Smooth muscle cell (in vitro differentiated cells): ENCODE measurements around the gene KLF6. TPM values are rescaled to one million over a fixed set of nuclear protein-coding genes. Genes with fewer than 3 reads are reported as not detected.
A peak's percentile ranks its signal among the peaks of the same experiment; 100 is the strongest.

ENCODE experiments used
- DNase-seq: peaks from one replicate; lab custom pipeline; 2025; ENCODE audit not compliant: unreplicated experiment; lab: John Stamatoyannopoulos, UW
- H2AFZ ChIP-seq: fragments of 200-600 bp; sonication (generic); 2 replicates; pipeline ENCODE4 v1.6.0; 2016; ENCODE audit warnings: antibody characterized with exemption, low read depth, mild to moderate bottlenecking
- H3F3A ChIP-seq: fragments of 200-600 bp; sonication (generic); 2 replicates; pipeline ENCODE4 v1.6.0; 2017; ENCODE audit warnings: antibody characterized with exemption, low read depth
- H3K27ac ChIP-seq: fragments of 200-600 bp; sonication (generic); 2 replicates; pipeline ENCODE4 v1.5.1; 2016; ENCODE audit warnings: low read depth, mild to moderate bottlenecking
- H3K27me3 ChIP-seq: fragments of 200-600 bp; sonication (generic); 2 replicates; pipeline ENCODE4 v1.6.1; 2016; ENCODE audit warnings: low read depth, mild to moderate bottlenecking
- H3K36me3 ChIP-seq: fragments of 200-600 bp; sonication (generic); 2 replicates; pipeline ENCODE4 v1.5.1; 2016; ENCODE audit warnings: low read depth
- H3K4me1 ChIP-seq: fragments of 200-600 bp; sonication (generic); 2 replicates; pipeline ENCODE4 v1.5.1; 2016; ENCODE audit warnings: low read depth
- H3K4me2 ChIP-seq: fragments of 200-600 bp; sonication (generic); 2 replicates; pipeline ENCODE4 v1.6.0; 2016; ENCODE audit warnings: mild to moderate bottlenecking
- H3K4me3 ChIP-seq: fragments of 200-600 bp; sonication (generic); 2 replicates; pipeline ENCODE4 v1.5.1; 2016; ENCODE audit warnings: mild to moderate bottlenecking
- H3K79me2 ChIP-seq: fragments of 200-600 bp; sonication (generic); 2 replicates; pipeline ENCODE4 v1.6.0; 2016; ENCODE audit warnings: low read depth, mild to moderate bottlenecking
- H3K9ac ChIP-seq: fragments of 200-600 bp; sonication (generic); 2 replicates; pipeline ENCODE4 v1.6.0; 2016; ENCODE audit warnings: low read depth
- H3K9me3 ChIP-seq: fragments of 200-600 bp; sonication (generic); replicated peaks from 2 replicates; pipeline ENCODE4 v1.5.1; 2016; ENCODE audit warnings: low read depth
- H4K20me1 ChIP-seq: fragments of 200-600 bp; sonication (generic); 2 replicates; pipeline ENCODE4 v1.6.0; 2016; ENCODE audit warnings: low read depth
- WGBS: methylation state at CpG from one replicate; pipeline ENCODE4 v1.1.7; 2016; ENCODE audit warnings: low lambda C conversion rate; 5-methylcytosine and 5-hydroxymethylcytosine counted together
- polyA plus RNA-seq: library from polyadenylated mRNA; unstranded; fragments of >200 nt; fragmentation: Nextera tagmentation; extraction: Ambion mirVana; gene quantifications from 2 replicates; pipeline ENCODE4 v1.2.1, GENCODE V29; 2016
- total RNA-seq: library from RNA; depleted of rRNA; stranded (reverse); fragments of >200 nt; gene quantifications from 2 replicates; pipeline ENCODE4 v1.2.3, GENCODE V29; 2014
- TF ChIP-seq, protein P1 (sequence below): fragments of 200-600 bp; sonication (generic); IDR thresholded peaks from 2 replicates; pipeline ENCODE4 v1.5.1; 2017; ENCODE audit warnings: borderline replicate concordance, mild to moderate bottlenecking, antibody characterized with exemption; ENCODE audit not compliant: insufficient read depth, poor library complexity, severe bottlenecking

The KLF6 gene
- total and polyA plus RNA-seq, 2 experiments from 2014 or later, result 198 to 519 TPM

DNA sequence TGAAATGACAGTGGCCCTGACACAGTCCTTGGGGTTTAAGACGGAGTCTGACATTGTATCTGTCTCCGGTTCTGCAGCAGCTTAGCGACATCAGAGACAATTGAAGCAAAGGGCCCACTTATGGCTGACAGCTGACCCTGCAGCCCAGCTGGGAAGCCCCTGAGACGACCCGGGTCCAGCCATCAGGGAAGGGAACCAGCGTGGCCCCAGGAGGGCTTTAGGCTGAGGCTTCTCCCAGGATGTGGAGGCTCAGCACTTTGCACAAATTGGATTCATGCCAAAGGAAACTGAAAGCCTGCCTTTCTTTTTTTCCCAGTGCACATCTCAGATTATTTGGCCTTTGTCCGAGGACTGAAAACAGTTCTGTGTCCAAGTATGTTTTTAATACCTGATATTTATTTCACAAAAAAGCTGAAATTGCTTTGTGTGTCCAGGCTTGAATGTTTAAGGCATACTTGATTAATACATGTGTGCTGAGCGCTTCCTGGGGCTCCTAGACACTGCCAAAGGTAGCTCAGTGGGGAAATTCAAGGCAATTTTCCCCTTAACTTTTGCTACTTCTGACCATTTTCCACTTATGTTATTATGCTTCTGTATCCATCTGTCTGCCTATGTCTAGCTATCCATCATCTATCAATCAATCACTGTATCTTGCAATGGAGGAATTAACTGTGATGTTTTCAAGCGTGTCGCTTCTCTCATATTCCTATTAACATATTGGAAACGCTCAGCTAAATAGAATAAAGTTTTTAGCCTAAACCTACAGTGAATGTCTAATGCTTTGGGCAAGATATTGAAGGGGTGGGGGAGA is 34.8 kb downstream of the KLF6 start:
- no peaks in the 10 kb centered on the region for H3K36me3 ChIP-seq
- peaks cover 10% of the 10 kb centered on the region for H3F3A ChIP-seq
- H3K4me2 ChIP-seq, result peak overlapping the region; percentile 73
- H4K20me1 ChIP-seq, result no peaks in the 10 kb centered on the region
- H3K9me3 ChIP-seq, result no peaks in the 10 kb centered on the region
- H3K79me2 ChIP-seq, result no peaks in the 10 kb centered on the region
- peak overlapping the region; percentile 23 for H3K4me3 ChIP-seq
- WGBS, result 44% methylated on average over 11 of the region's 11 CpGs
- H3K9ac ChIP-seq, result peak overlapping the region; percentile 14
- H3K27ac ChIP-seq, result peak overlapping the region; percentile 69
- DNase-seq, result no peak
- TF ChIP-seq, protein P1, sequence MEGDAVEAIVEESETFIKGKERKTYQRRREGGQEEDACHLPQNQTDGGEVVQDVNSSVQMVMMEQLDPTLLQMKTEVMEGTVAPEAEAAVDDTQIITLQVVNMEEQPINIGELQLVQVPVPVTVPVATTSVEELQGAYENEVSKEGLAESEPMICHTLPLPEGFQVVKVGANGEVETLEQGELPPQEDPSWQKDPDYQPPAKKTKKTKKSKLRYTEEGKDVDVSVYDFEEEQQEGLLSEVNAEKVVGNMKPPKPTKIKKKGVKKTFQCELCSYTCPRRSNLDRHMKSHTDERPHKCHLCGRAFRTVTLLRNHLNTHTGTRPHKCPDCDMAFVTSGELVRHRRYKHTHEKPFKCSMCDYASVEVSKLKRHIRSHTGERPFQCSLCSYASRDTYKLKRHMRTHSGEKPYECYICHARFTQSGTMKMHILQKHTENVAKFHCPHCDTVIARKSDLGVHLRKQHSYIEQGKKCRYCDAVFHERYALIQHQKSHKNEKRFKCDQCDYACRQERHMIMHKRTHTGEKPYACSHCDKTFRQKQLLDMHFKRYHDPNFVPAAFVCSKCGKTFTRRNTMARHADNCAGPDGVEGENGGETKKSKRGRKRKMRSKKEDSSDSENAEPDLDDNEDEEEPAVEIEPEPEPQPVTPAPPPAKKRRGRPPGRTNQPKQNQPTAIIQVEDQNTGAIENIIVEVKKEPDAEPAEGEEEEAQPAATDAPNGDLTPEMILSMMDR, result no peak
- peak overlapping the region; percentile 8 for H2AFZ ChIP-seq
- H3K4me1 ChIP-seq, result peaks cover 8% of the 10 kb centered on the region
- H3K27me3 ChIP-seq, result no peaks in the 10 kb centered on the region

DNA sequence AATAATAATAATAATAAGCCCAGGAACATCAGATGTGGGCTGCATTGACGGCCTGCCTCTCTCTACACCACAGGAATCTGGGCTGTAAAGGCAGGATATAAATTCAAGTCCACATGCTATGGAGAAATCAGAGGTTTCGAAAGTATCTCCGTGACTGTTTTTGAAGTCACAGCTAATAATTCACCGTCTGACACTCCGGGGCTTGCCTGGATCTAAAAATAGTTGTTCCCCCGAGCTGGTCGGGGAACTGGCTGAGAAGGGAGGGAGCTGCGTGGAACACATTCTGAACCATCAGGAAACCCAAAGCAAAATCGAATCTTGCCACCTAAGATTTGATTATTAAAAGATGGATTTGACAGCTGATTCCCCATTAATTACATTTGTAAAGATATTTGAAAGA is 35.4 kb downstream of the KLF6 start:
- Histone ChIP-seq H3F3A (peaks cover 8% of the 10 kb centered on the region), H3K9ac (peak overlapping the region; percentile 14), H3K79me2 (no peaks in the 10 kb centered on the region), H3K4me2 (peak overlapping the region; percentile 73), H3K27ac (peak overlapping the region; percentile 69), H3K36me3 (no peaks in the 10 kb centered on the region), H3K4me3 (peak overlapping the region; percentile 23), H2AFZ (peak overlapping the region; percentile 8), H3K9me3 (no peaks in the 10 kb centered on the region), H3K27me3 (no peaks in the 10 kb centered on the region), H3K4me1 (peaks cover 8% of the 10 kb centered on the region), H4K20me1 (no peaks in the 10 kb centered on the region)
- no peak for DNase-seq
- 9% methylated on average over 9 of the region's 9 CpGs for WGBS
- TF ChIP-seq, protein P1, result no peak

- Histone ChIP-seq H3K9me3 (no peaks in the 10 kb centered on the region), H4K20me1 (no peaks in the 10 kb centered on the region), H3K4me3 (no peak overlapping the region), H2AFZ (no peak overlapping the region), H3K4me2 (no peak overlapping the region), H3K4me1 (peaks cover 8% of the 10 kb centered on the region), H3F3A (peaks cover 8% of the 10 kb centered on the region), H3K36me3 (no peaks in the 10 kb centered on the region), H3K27me3 (no peaks in the 10 kb centered on the region), H3K9ac (no peak overlapping the region), H3K79me2 (no peaks in the 10 kb centered on the region), H3K27ac (peak overlapping the region; percentile 69)
- TF ChIP-seq, protein P1, result no peak
- WGBS, result 95% methylated on average over 5 of the region's 5 CpGs
- DNase-seq, result no peak
Observed at GRCh38 chr10:3749011-3749410, 36.0 kb downstream of the KLF6 start.

GRCh38 chr10:3748484-3748883 is 36.5 kb downstream of the KLF6 start:
- Histone ChIP-seq H3K4me2 (no peak overlapping the region), H3K4me1 (peaks cover 8% of the 10 kb centered on the region), H3K4me3 (no peak overlapping the region), H3K36me3 (no peaks in the 10 kb centered on the region), H3K27me3 (no peaks in the 10 kb centered on the region), H3K79me2 (no peaks in the 10 kb centered on the region), H3F3A (peaks cover 8% of the 10 kb centered on the region), H2AFZ (no peak overlapping the region), H3K9ac (no peak overlapping the region), H3K9me3 (no peaks in the 10 kb centered on the region), H4K20me1 (no peaks in the 10 kb centered on the region), H3K27ac (no peak overlapping the region)
- TF ChIP-seq, protein P1, result no peak
- 69% methylated on average over 7 of the region's 7 CpGs for WGBS
- no peak for DNase-seq
